ENCODE data around the gene MYL6B. TPM values are rescaled to one million over a fixed set of nuclear protein-coding genes. Genes with fewer than 3 reads are reported as not detected.

The MYL6B gene
- total RNA-seq, 4 donors from 2014 or later: 14.3 to 57.9 (median 28.0) TPM

GRCh38 chr12:56164345-56164729 lies 11.9 kb downstream of the MYL6B start:
- Histone ChIP-seq H3K4me1 (peaks cover 0 to 59% (median 18%) of the 10 kb centered on the region in 3 donors), H3K27ac (peak overlapping the region in 3 of 4 donors; percentile 75 to 96 (median 93)), H3K36me3 (peaks cover 0 to 99% of the 10 kb centered on the region in 2 donors), H3K4me3 (no peak overlapping the region), H3K9me3 (no peaks in the 10 kb centered on the region), H3K27me3 (no peaks in the 10 kb centered on the region)
- 65 to 71% methylated on average over 7 to 9 of the region's 17 CpGs for WGBS, 2 donors (ENCODE audit: low coverage in 1 of 2)
- TF ChIP-seq POLR2AphosphoS5 (IDR thresholded peaks at IDR 0.05): peak; percentile 47
- no peak for TF ChIP-seq POLR2A (IDR thresholded peaks at IDR 0.05)
- ATAC-seq: no peak

- TF ChIP-seq CTCF (IDR thresholded peaks at IDR 0.05) (no peak), POLR2A (IDR thresholded peaks at IDR 0.05) (no peak), EP300 (IDR thresholded peaks at IDR 0.05) (no peak), POLR2AphosphoS5 (IDR thresholded peaks at IDR 0.05) (no peak)
- no peak for ATAC-seq
- H3K9me3 ChIP-seq: no peaks in the 10 kb centered on the region
- 17% methylated on average over 1 of the region's 4 CpGs; no CpG with 5 or more reads in 1 of the 2 donors for WGBS, 2 donors (ENCODE audit: low coverage in 1 of 2)
- no peak overlapping the region for H3K4me3 ChIP-seq
- peaks cover 0 to 100% of the 10 kb centered on the region in 2 donors for H3K36me3 ChIP-seq
- peaks cover 0 to 49% (median 14%) of the 10 kb centered on the region in 3 donors for H3K4me1 ChIP-seq
- H3K27me3 ChIP-seq: no peaks in the 10 kb centered on the region
- H3K27ac ChIP-seq: peak overlapping the region in 3 of 4 donors; percentile 46 to 96 (median 93)
Observed at GRCh38 chr12:56165369-56165768, 13.0 kb downstream of the MYL6B start.

- Histone ChIP-seq H3K36me3 (peaks cover 0 to 100% of the 10 kb centered on the region in 2 donors), H3K4me3 (no peak overlapping the region), H3K27me3 (no peaks in the 10 kb centered on the region), H3K4me1 (peaks cover 0 to 10% (median 0%) of the 10 kb centered on the region in 3 donors), H3K9me3 (no peaks in the 10 kb centered on the region), H3K27ac (no peak overlapping the region)
- TF ChIP-seq CTCF (IDR thresholded peaks at IDR 0.05) (no peak), EP300 (IDR thresholded peaks at IDR 0.05) (no peak), POLR2AphosphoS5 (IDR thresholded peaks at IDR 0.05) (no peak), POLR2A (IDR thresholded peaks at IDR 0.05) (no peak)
- no peak for ATAC-seq
- 80 to 88% methylated on average over 4 to 11 of the region's 11 CpGs for WGBS, 2 donors (ENCODE audit: low coverage in 1 of 2)
Observed at GRCh38 chr12:56169229-56169759, 16.9 kb downstream of the MYL6B start.

GRCh38 chr12:56172839-56173238 lies 20.5 kb downstream of the MYL6B start:
- Histone ChIP-seq H3K36me3 (peaks cover 0 to 100% of the 10 kb centered on the region in 2 donors), H3K27me3 (no peaks in the 10 kb centered on the region), H3K27ac (no peak overlapping the region), H3K4me3 (no peak overlapping the region), H3K4me1 (no peaks in the 10 kb centered on the region), H3K9me3 (no peaks in the 10 kb centered on the region)
- TF ChIP-seq EP300 (IDR thresholded peaks at IDR 0.05): no peak
- TF ChIP-seq CTCF (IDR thresholded peaks at IDR 0.05): no peak
- TF ChIP-seq POLR2A (IDR thresholded peaks at IDR 0.05): no peak
- TF ChIP-seq POLR2AphosphoS5 (IDR thresholded peaks at IDR 0.05): no peak
- ATAC-seq: no peak
- WGBS, 2 donors (ENCODE audit: low coverage in 1 of 2): 88 to 90% methylated on average over 2 to 3 of the region's 7 CpGs

GRCh38 chr12:56178347-56178746 lies 26.0 kb downstream of the MYL6B start:
- no peak for ATAC-seq

More at GRCh38 chr12:56178347-56178746, 26.0 kb downstream of the MYL6B start:
- Histone ChIP-seq H3K27me3 (no peaks in the 10 kb centered on the region), H3K36me3 (peaks cover 6 to 100% of the 10 kb centered on the region in 2 donors), H3K4me3 (no peak overlapping the region), H3K4me1 (no peaks in the 10 kb centered on the region), H3K27ac (no peak overlapping the region), H3K9me3 (no peaks in the 10 kb centered on the region)
- TF ChIP-seq POLR2AphosphoS5 (IDR thresholded peaks at IDR 0.05): no peak
- TF ChIP-seq EP300 (IDR thresholded peaks at IDR 0.05): no peak
- no peak for TF ChIP-seq POLR2A (IDR thresholded peaks at IDR 0.05)
- no peak for TF ChIP-seq CTCF (IDR thresholded peaks at IDR 0.05)
- 89 to 100% methylated on average over 1 of the region's 3 CpGs for WGBS, 2 donors (ENCODE audit: low coverage in 1 of 2)
